Stimulated activated naive CD8-positive, alpha-beta T cell treated with anti-CD3 and anti-CD28 coated beads, Interleukin-15, Interleukin-2, amounts not matched to agents 100 U/mL and 50 U/mL, for 24 hours (primary cell): ENCODE measurements around the gene ZKSCAN8.

Source experiments
- ATAC-seq: fragments of 150-1000 bp; cut with Tn5 transposase; one replicate; pipeline ENCODE4 v1.10.0; 2021
- DNase-seq: peaks from one replicate; pipeline ENCODE4 v3.0.0; 2021

Gene ZKSCAN8

GRCh38 chr6:28139860-28140543, 1.7 kb upstream of the ZKSCAN8 start:
- ATAC-seq (no peak), DNase-seq (no peak)

- DNase-seq = no peak
Measured at GRCh38 chr6:28140616-28141015, 1.1 kb upstream of the ZKSCAN8 start.

GRCh38 chr6:28142446-28142845, 763 bp downstream of the ZKSCAN8 start:
- DNase-seq (no peak), ATAC-seq (no peak)

More at GRCh38 chr6:28140616-28141015, 1.1 kb upstream of the ZKSCAN8 start:
- no peak for ATAC-seq

- no peak for ATAC-seq
Measured at GRCh38 chr6:28145231-28145630, 3.5 kb downstream of the ZKSCAN8 start.

GRCh38 chr6:28152531-28152930, 10.8 kb downstream of the ZKSCAN8 start:
- no peak for ATAC-seq
- DNase-seq = no peak

More at GRCh38 chr6:28145231-28145630, 3.5 kb downstream of the ZKSCAN8 start:
- no peak for DNase-seq

- ATAC-seq (no peak), DNase-seq (no peak)
Measured at GRCh38 chr6:28153546-28153945, 11.9 kb downstream of the ZKSCAN8 start.

- DNase-seq = no peak
- no peak for ATAC-seq
Measured at GRCh38 chr6:28154357-28154756, 12.7 kb downstream of the ZKSCAN8 start.

GRCh38 chr6:28158318-28158717, 16.6 kb downstream of the ZKSCAN8 start:
- ATAC-seq (no peak), DNase-seq (no peak)

- no peak for ATAC-seq
- DNase-seq = no peak
Measured at GRCh38 chr6:28159029-28159607, 17.4 kb downstream of the ZKSCAN8 start.

- ATAC-seq = no peak
- no peak for DNase-seq
Measured at GRCh38 chr6:28160233-28160632, 18.6 kb downstream of the ZKSCAN8 start.

GRCh38 chr6:28161410-28162079, 19.9 kb downstream of the ZKSCAN8 start:
- DNase-seq (peak; percentile 88), ATAC-seq (peak; percentile 97)

GRCh38 chr6:28165563-28165962, 23.9 kb downstream of the ZKSCAN8 start:
- ATAC-seq = no peak

GRCh38 chr6:28167068-28167467, 25.4 kb downstream of the ZKSCAN8 start:
- ATAC-seq (no peak), DNase-seq (no peak)

More at GRCh38 chr6:28165563-28165962, 23.9 kb downstream of the ZKSCAN8 start:
- DNase-seq = no peak

GRCh38 chr6:28167926-28168325, 26.2 kb downstream of the ZKSCAN8 start:
- DNase-seq (no peak), ATAC-seq (peak; percentile 32)

- ATAC-seq (no peak), DNase-seq (no peak)
Measured at GRCh38 chr6:28171271-28171670, 29.6 kb downstream of the ZKSCAN8 start.

GRCh38 chr6:28172006-28172405, 30.3 kb downstream of the ZKSCAN8 start:
- DNase-seq (no peak), ATAC-seq (no peak)

- DNase-seq (no peak), ATAC-seq (no peak)
Measured at GRCh38 chr6:28176373-28176772, 34.7 kb downstream of the ZKSCAN8 start.

GRCh38 chr6:28182255-28182654, 40.6 kb downstream of the ZKSCAN8 start:
- DNase-seq (no peak), ATAC-seq (no peak)

GRCh38 chr6:28188111-28188979, 46.7 kb downstream of the ZKSCAN8 start:
- ATAC-seq (no peak), DNase-seq (no peak)

GRCh38 chr6:28200020-28200419, 58.3 kb downstream of the ZKSCAN8 start:
- DNase-seq = no peak
- ATAC-seq = no peak

- ATAC-seq = no peak
- no peak for DNase-seq
Measured at GRCh38 chr6:28203201-28203600, 61.5 kb downstream of the ZKSCAN8 start.

GRCh38 chr6:28205879-28206278, 64.2 kb downstream of the ZKSCAN8 start:
- DNase-seq (no peak), ATAC-seq (no peak)
